Erythroblast (primary cell): ENCODE results near the gene GIPC1.

ENCODE experiments used
- GATA1 ChIP-seq: IDR thresholded peaks from 2 replicates; pipeline ENCODE4 v1.6.1; 2011; ENCODE audit warnings: low read depth, mild to moderate bottlenecking, control low read depth, low read length, moderate library complexity
- POLR2A ChIP-seq: IDR thresholded peaks from 2 replicates; pipeline ENCODE4 v1.6.1; 2011; ENCODE audit warnings: mild to moderate bottlenecking, low read length

DNA sequence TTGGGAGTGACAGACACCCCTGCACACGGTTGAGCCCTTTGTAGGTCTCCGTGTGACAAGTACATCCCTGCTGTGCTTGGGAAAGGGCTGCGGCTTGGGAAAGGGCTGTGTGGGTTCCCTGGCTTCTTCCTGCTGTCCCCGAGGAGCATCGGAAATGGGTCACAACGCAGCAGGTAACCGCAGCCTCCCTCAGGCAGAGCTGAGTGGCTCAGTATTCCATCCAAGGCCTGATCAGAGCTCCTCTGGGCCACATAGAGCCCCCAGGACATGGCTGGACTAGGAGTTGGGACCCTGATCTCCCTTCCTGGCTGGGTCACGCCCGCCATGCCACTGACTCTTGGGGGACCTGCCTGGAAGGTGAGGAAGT is 49.8 kb upstream of the GIPC1 start:
- no peak for TF ChIP-seq POLR2A
- no peak for TF ChIP-seq GATA1
